PFSK-1 (cell line): ENCODE measurements around the gene CARNS1.

Experiments used
- FOXP2 ChIP-seq: optimal IDR thresholded peaks from 2 replicates; pipeline ENCODE3; 2011; ENCODE audit warnings: borderline replicate concordance, control low read depth, inconsistent platforms; ENCODE audit not compliant: insufficient read depth; ENCODE audit errors: extremely low read length, extremely low read depth
- POLR2AphosphoS5 ChIP-seq: IDR thresholded peaks from 2 replicates; pipeline ENCODE4 v1.6.1; 2012; ENCODE audit warnings: low read depth, mild to moderate bottlenecking, control low read depth, low read length, moderate library complexity
- REST ChIP-seq, 2 experiments: IDR thresholded peaks; 2 replicates each; pipeline versions ENCODE4 v1.6.1 to v1.8.0; 2011 to 2012; ENCODE audit warnings: low read depth in 2 of 2, low read length in 2 of 2, control low read depth in 1 of 2, inconsistent platforms in 1 of 2, mild to moderate bottlenecking in 1 of 2, moderate library complexity in 1 of 2; ENCODE audit not compliant: insufficient read depth in 1 of 2
- SIN3A ChIP-seq: IDR thresholded peaks from 2 replicates; pipeline ENCODE4 v1.6.1; 2012; ENCODE audit warnings: mild to moderate bottlenecking, low read length, moderate library complexity, borderline replicate concordance; ENCODE audit not compliant: insufficient read depth
- TAF1 ChIP-seq: IDR thresholded peaks from 2 replicates; pipeline ENCODE4 v1.6.1; 2012; ENCODE audit warnings: low read length, control low read depth, borderline replicate concordance; ENCODE audit not compliant: insufficient read depth

GRCh38 chr11:67408437-67409200 is 6.9 kb upstream of the CARNS1 start:
- TF ChIP-seq REST (IDR thresholded peaks at IDR 0.05; ENCODE audit: insufficient read depth in 1 of 2, low read depth in 2 of 2, low read length in 2 of 2) (no peak), POLR2AphosphoS5 (no peak), SIN3A (no peak), FOXP2 (no peak), TAF1 (no peak)
